SK-N-SH treated with all-trans-retinoic acid at 6 μM for 48 hours (cell line): ENCODE results near the gene AKAP6.
A peak's percentile ranks its signal among the peaks of the same experiment; 100 is the strongest.
"Not testable (repeated sequence)": the region's sequence is repeated elsewhere in the genome, so short reads cannot be mapped to it uniquely, and the experiment has no call there.

Experiments
- ATAC-seq: fragments of 200-7000 bp; cut with Tn5 transposase; 3 replicates; pipeline ENCODE4 v1.9.1; 2020; ENCODE audit warnings: mild to moderate bottlenecking, moderate library complexity
- ARNTL ChIP-seq: fragments of 450-650 bp; formaldehyde crosslinking; IDR thresholded peaks from 2 replicates; pipeline ENCODE4 v1.5.0; 2020; ENCODE audit warnings: low read depth, mild to moderate bottlenecking, moderate library complexity, borderline replicate concordance
- BACH2 ChIP-seq: fragments of 250-450 bp; sonication (Bioruptor Pico); IDR thresholded peaks from 2 replicates; pipeline ENCODE4 v1.9.0; 2021; ENCODE audit warnings: mild to moderate bottlenecking, borderline replicate concordance
- CREB5 ChIP-seq: fragments of 250-450 bp; sonication (Bioruptor Pico); IDR thresholded peaks from 2 replicates; pipeline ENCODE4 v1.5.1; 2020; ENCODE audit warnings: low read depth, mild to moderate bottlenecking, moderate library complexity
- CSDC2 ChIP-seq: fragments of 250-450 bp; sonication (Bioruptor Pico); IDR thresholded peaks from 2 replicates; pipeline ENCODE4 v1.5.0; 2020; ENCODE audit warnings: mild to moderate bottlenecking, moderate library complexity
- CSRNP3 ChIP-seq: fragments of 250-450 bp; sonication (Bioruptor Pico); IDR thresholded peaks from 2 replicates; pipeline ENCODE4 v1.5.1; 2021; ENCODE audit warnings: mild to moderate bottlenecking, moderate library complexity
- ESRRG ChIP-seq: fragments of 250-450 bp; sonication (Bioruptor Pico); IDR thresholded peaks from 2 replicates; pipeline ENCODE4 v1.6.1; 2021; ENCODE audit warnings: mild to moderate bottlenecking
- GLIS3 ChIP-seq: fragments of 250-450 bp; sonication (Bioruptor Pico); IDR thresholded peaks from 2 replicates; pipeline ENCODE4 v1.5.0; 2020; ENCODE audit warnings: mild to moderate bottlenecking, moderate library complexity
- ISL1 ChIP-seq: fragments of 250-450 bp; sonication (Bioruptor Pico); IDR thresholded peaks from 2 replicates; pipeline ENCODE4 v2.1.2; 2022; ENCODE audit warnings: mild to moderate bottlenecking, moderate library complexity
- PATZ1 ChIP-seq: fragments of 250-450 bp; sonication (Bioruptor Pico); IDR thresholded peaks from 2 replicates; pipeline ENCODE4 v1.8.0; 2020; ENCODE audit warnings: mild to moderate bottlenecking, moderate library complexity, borderline replicate concordance
- RARB ChIP-seq: fragments of 250-450 bp; sonication (Bioruptor Pico); IDR thresholded peaks from 2 replicates; pipeline ENCODE4 v1.8.0; 2021; ENCODE audit warnings: mild to moderate bottlenecking, moderate library complexity
- SNAI2 ChIP-seq: fragments of 250-450 bp; sonication (Bioruptor Pico); IDR thresholded peaks from 2 replicates; pipeline ENCODE4 v1.5.0; 2020; ENCODE audit warnings: mild to moderate bottlenecking, moderate library complexity
- TCF4 ChIP-seq: fragments of 250-450 bp; sonication (Bioruptor Pico); IDR thresholded peaks from 2 replicates; pipeline ENCODE4 v1.8.0; 2021; ENCODE audit warnings: mild to moderate bottlenecking, moderate library complexity, borderline replicate concordance
- TSHZ2 ChIP-seq: fragments of 250-450 bp; sonication (Bioruptor Pico); IDR thresholded peaks from 2 replicates; pipeline ENCODE4 v1.5.0; 2020; ENCODE audit warnings: mild to moderate bottlenecking, moderate library complexity
- ZC3H10 ChIP-seq: fragments of 250-450 bp; sonication (Bioruptor Pico); IDR thresholded peaks from 2 replicates; pipeline ENCODE4 v1.5.1; 2021; ENCODE audit warnings: mild to moderate bottlenecking, moderate library complexity
- ZFP3 ChIP-seq: fragments of 250-450 bp; sonication (Bioruptor Pico); IDR thresholded peaks from 2 replicates; pipeline ENCODE4 v1.5.0; 2020; ENCODE audit warnings: mild to moderate bottlenecking, moderate library complexity
- ZFP30 ChIP-seq: fragments of 450-650 bp; formaldehyde crosslinking; IDR thresholded peaks from 2 replicates; pipeline ENCODE4 v1.5.0; 2022; ENCODE audit warnings: mild to moderate bottlenecking, moderate library complexity
- ZNF565 ChIP-seq: fragments of 450-650 bp; formaldehyde crosslinking; conservative IDR thresholded peaks from 2 replicates; pipeline ENCODE4 v1.5.0; 2020; ENCODE audit warnings: low read depth, mild to moderate bottlenecking, moderate library complexity
- ZNF70 ChIP-seq: fragments of 450-650 bp; formaldehyde crosslinking; IDR thresholded peaks from 2 replicates; pipeline ENCODE4 v1.5.0; 2020; ENCODE audit warnings: mild to moderate bottlenecking, moderate library complexity
- ZNF8 ChIP-seq: fragments of 450-650 bp; formaldehyde crosslinking; IDR thresholded peaks from 2 replicates; pipeline ENCODE4 v1.5.0; 2020; ENCODE audit warnings: mild to moderate bottlenecking, moderate library complexity

The AKAP6 gene

GRCh38 chr14:32370714-32371113, 41.6 kb downstream of the AKAP6 start:
- peak; percentile 27; the same call in 2 of the 3 replicates for ATAC-seq
- TF ChIP-seq GLIS3 (CRISPR knock-in tag) (no peak), CREB5 (CRISPR knock-in tag) (no peak), ZFP3 (CRISPR knock-in tag) (no peak), TCF4 (CRISPR knock-in tag) (no peak), ZFP30 (CRISPR knock-in tag) (no peak), TSHZ2 (CRISPR knock-in tag) (no peak), CSRNP3 (no peak), ARNTL (no peak), ESRRG (no peak), ZNF565 (no peak), RARB (CRISPR knock-in tag) (no peak), ZNF70 (CRISPR knock-in tag) (no peak), ZNF8 (no peak), CSDC2 (CRISPR knock-in tag) (no peak), SNAI2 (CRISPR knock-in tag) (no peak), ZC3H10 (CRISPR knock-in tag) (no peak), PATZ1 (CRISPR knock-in tag) (no peak), BACH2 (no peak)

- no peak for TF ChIP-seq ZNF8
- TF ChIP-seq BACH2: no peak
- no peak for TF ChIP-seq RARB (CRISPR knock-in tag)
- TF ChIP-seq PATZ1 (CRISPR knock-in tag): no peak
- TF ChIP-seq ESRRG: no peak
- TF ChIP-seq ISL1: peak; percentile 48
- TF ChIP-seq ZNF70 (CRISPR knock-in tag): no peak
- ATAC-seq: peak; percentile 68
Measured at GRCh38 chr14:32372154-32372553, 43.1 kb downstream of the AKAP6 start.

- not testable (repeated sequence) for ATAC-seq
Measured at GRCh38 chr14:32373174-32373573, 44.1 kb downstream of the AKAP6 start.

- TF ChIP-seq TSHZ2 (CRISPR knock-in tag) (peak; percentile 43; the same call in 1 of the 2 replicates), PATZ1 (CRISPR knock-in tag) (peak; percentile 80; the same call in 1 of the 2 replicates), ZFP3 (CRISPR knock-in tag) (peak; percentile 56; the same call in 1 of the 2 replicates), GLIS3 (CRISPR knock-in tag) (no peak), ZNF70 (CRISPR knock-in tag) (no peak), ZC3H10 (CRISPR knock-in tag) (peak; percentile 16; the same call in 1 of the 2 replicates), CREB5 (CRISPR knock-in tag) (0 out of 2 replicates have a peak, but pooled peaks have one; percentile 38), ZFP30 (CRISPR knock-in tag) (no peak), ARNTL (no peak), CSDC2 (CRISPR knock-in tag) (peak; percentile 89; the same call in 1 of the 2 replicates), ISL1 (peak; percentile 91), ESRRG (no peak)
- TF ChIP-seq, all 23 proteins: peak for 7
- peak; percentile 44 for ATAC-seq
Measured at GRCh38 chr14:32374155-32374554, 45.1 kb downstream of the AKAP6 start.
